CD14-positive monocyte (primary cell): ENCODE measurements around the gene ALDOC. TPM values are rescaled to one million over a fixed set of nuclear protein-coding genes. Genes with fewer than 3 reads are reported as not detected.

Source experiments
- DNase-seq, 3 donors: peaks; one replicate each; pipeline ENCODE4 v3.0.0-alpha.2; 2011 to 2022
- H2AFZ ChIP-seq: 2 replicates; pipeline ENCODE4 v1.6.0; 2012; ENCODE audit warnings: mild to moderate bottlenecking, low read depth, low read length, inconsistent platforms; ENCODE audit not compliant: insufficient read depth, poor library complexity, severe bottlenecking
- H3K27ac ChIP-seq, 2 donors: 1 replicate in 1 of 2; 2 replicates in 1 of 2; pipeline ENCODE4 v1.5.1; 2012 to 2013; ENCODE audit warnings: low read length in 2 of 2, control low read depth in 1 of 2, inconsistent platforms in 1 of 2, low read depth in 1 of 2, mild to moderate bottlenecking in 1 of 2
- H3K27me3 ChIP-seq, 2 donors: one replicate each; pipeline versions ENCODE4 v1.6.0 to v1.6.1; 2011 to 2013; ENCODE audit warnings: low read length in 2 of 2; ENCODE audit not compliant: control insufficient read depth in 2 of 2, insufficient read depth in 2 of 2
- H3K36me3 ChIP-seq, 2 donors: replicated peaks in 1 of 2; 1 replicate in 1 of 2; 2 replicates in 1 of 2; pipeline versions ENCODE4 v1.5.1 to v1.6.1; 2012 to 2013; ENCODE audit warnings: low read length in 2 of 2, control low read depth in 1 of 2, inconsistent platforms in 1 of 2, mild to moderate bottlenecking in 1 of 2; ENCODE audit not compliant: insufficient read depth in 2 of 2, control insufficient read depth in 1 of 2
- H3K4me1 ChIP-seq, 2 donors: 1 replicate in 1 of 2; 2 replicates in 1 of 2; pipeline versions ENCODE4 v1.5.1 to v1.6.1; 2012 to 2013; ENCODE audit warnings: low read length in 2 of 2, control low read depth in 1 of 2, inconsistent platforms in 1 of 2, mild to moderate bottlenecking in 1 of 2, moderate library complexity in 1 of 2; ENCODE audit not compliant: insufficient read depth in 2 of 2, control insufficient read depth in 1 of 2
- H3K4me2 ChIP-seq: replicated peaks from 2 replicates; pipeline ENCODE3; 2012; ENCODE audit warnings: low read length, moderate library complexity, mild to moderate bottlenecking; ENCODE audit not compliant: poor library complexity, severe bottlenecking; ENCODE audit errors: extremely low read depth
- H3K4me3 ChIP-seq, 3 experiments: fragments of 200-600 bp in 1 of 3; sonication (generic) in 1 of 3; replicated peaks in 1 of 3; 1 replicate in 2 of 3; 2 replicates in 1 of 3; pipeline ENCODE4 v1.5.1; 2011 to 2013; ENCODE audit warnings: low read length in 3 of 3, mild to moderate bottlenecking in 3 of 3, control low read depth in 2 of 3, low read depth in 2 of 3, inconsistent platforms in 1 of 3, moderate library complexity in 1 of 3
- H3K79me2 ChIP-seq: 2 replicates; pipeline ENCODE4 v1.6.0; 2012; ENCODE audit warnings: mild to moderate bottlenecking, control low read depth, inconsistent platforms, low read length, moderate library complexity; ENCODE audit not compliant: insufficient read depth
- H3K9ac ChIP-seq: 2 replicates; pipeline ENCODE4 v1.6.0; 2017; ENCODE audit warnings: low read length, mild to moderate bottlenecking; ENCODE audit not compliant: insufficient read depth, poor library complexity, severe bottlenecking
- H3K9me3 ChIP-seq, 2 donors: replicated peaks in 1 of 2; 1 replicate in 1 of 2; 2 replicates in 1 of 2; pipeline versions ENCODE4 v1.5.1 to v1.6.1; 2012 to 2013; ENCODE audit warnings: low read length in 2 of 2, control low read depth in 1 of 2; ENCODE audit not compliant: control insufficient read depth in 1 of 2, insufficient read depth in 1 of 2
- H4K20me1 ChIP-seq: 2 replicates; pipeline ENCODE4 v1.6.0; 2012; ENCODE audit warnings: mild to moderate bottlenecking, low read length, control low read depth, moderate library complexity; ENCODE audit not compliant: insufficient read depth
- H3K27ac Mint-ChIP-seq, 7 donors: one replicate each; pipeline ENCODE4 v1.8.0; 2020; ENCODE audit warnings: mild to moderate bottlenecking in 7 of 7, mixed read lengths in 7 of 7, moderate library complexity in 6 of 7, inconsistent platforms in 2 of 7
- H3K27me3 Mint-ChIP-seq, 3 donors: one replicate each; pipeline ENCODE4 v1.8.0; 2021 to 2022; ENCODE audit warnings: low read depth in 3 of 3, mild to moderate bottlenecking in 3 of 3, mixed read lengths in 3 of 3, moderate library complexity in 3 of 3, inconsistent platforms in 1 of 3
- H3K36me3 Mint-ChIP-seq, 2 donors: one replicate each; pipeline ENCODE4 v1.8.0; 2020; ENCODE audit warnings: mixed read lengths in 2 of 2, inconsistent platforms in 1 of 2, mild to moderate bottlenecking in 1 of 2
- H3K4me1 Mint-ChIP-seq: one replicate; pipeline ENCODE4 v1.8.0; 2020; ENCODE audit warnings: mild to moderate bottlenecking, mixed read lengths
- H3K4me3 Mint-ChIP-seq, 2 donors: one replicate each; pipeline ENCODE4 v1.8.0; 2020; ENCODE audit warnings: mild to moderate bottlenecking in 2 of 2, mixed read lengths in 2 of 2, moderate library complexity in 1 of 2
- H3K9me3 Mint-ChIP-seq, 7 donors: one replicate each; pipeline ENCODE4 v1.8.0; 2020 to 2022; ENCODE audit warnings: mixed read lengths in 7 of 7, mild to moderate bottlenecking in 6 of 7, moderate library complexity in 6 of 7, inconsistent platforms in 2 of 7
- CTCF ChIP-seq: fragments of 200-600 bp; IDR thresholded peaks from one replicate; pipeline ENCODE4 v1.8.0; 2022; ENCODE audit warnings: antibody characterized with exemption, mild to moderate bottlenecking
- WGBS: methylation state at CpG from one replicate; pipeline ENCODE4 v1.1.5; 2013; ENCODE audit warnings: missing lambda C conversion rate; ENCODE audit not compliant: insufficient coverage; 5-methylcytosine and 5-hydroxymethylcytosine counted together
- intact Hi-C, 2 donors: fragments of 100-400 bp; cut with micrococcal nuclease; formaldehyde crosslinking; loops; one replicate each; pipeline versions ENCODE4 v1.15.0 to v1.15.1; 2023
- polyA plus RNA-seq, 3 donors: library from polyadenylated mRNA; depleted of rRNA in 1 of 3; unstranded in 2 of 3; stranded (reverse) in 1 of 3; fragments of 300-500 nt in 2 of 3; fragments of >200 nt in 1 of 3; fragmentation: Illumina TruSeq in 2 of 3; gene quantifications; 1 replicate in 2 of 3; 2 replicates in 1 of 3; pipeline ENCODE4 v1.2.3, GENCODE V29; 2012 to 2021

The ALDOC gene
- polyA plus RNA-seq, 3 donors, result 7.1 to 10.6 (median 9.8) TPM

- H3K36me3 ChIP-seq, result peaks cover 65 to 92% of the 10 kb centered on the region in 2 donors
- H3K27ac ChIP-seq, result no peak overlapping the region
- no peaks in the 10 kb centered on the region for H4K20me1 ChIP-seq
- intact Hi-C loops, result no loop called here
- H3K27ac Mint-ChIP-seq, result no peak overlapping the region
- H3K27me3 ChIP-seq, result no peaks in the 10 kb centered on the region
- H3K36me3 Mint-ChIP-seq, result peaks cover 33 to 44% of the 10 kb centered on the region in 2 donors
- no peak overlapping the region for H3K4me2 ChIP-seq
- H3K79me2 ChIP-seq, result peaks cover 13% of the 10 kb centered on the region
- H3K9me3 Mint-ChIP-seq, result no peaks in the 10 kb centered on the region
- H2AFZ ChIP-seq, result no peak overlapping the region
- H3K27me3 Mint-ChIP-seq, result peaks cover 0 to 5% (median 0%) of the 10 kb centered on the region in 3 donors
- WGBS, result 92% methylated on average over 3 of the region's 3 CpGs
- no peaks in the 10 kb centered on the region for H3K4me1 ChIP-seq
- no peaks in the 10 kb centered on the region for H3K4me1 Mint-ChIP-seq
- DNase-seq, result no peak
- no peak overlapping the region for H3K9ac ChIP-seq
- H3K4me3 ChIP-seq, result no peak overlapping the region
- TF ChIP-seq CTCF, result no peak
- H3K4me3 Mint-ChIP-seq, result no peak overlapping the region
- H3K9me3 ChIP-seq, result no peaks in the 10 kb centered on the region
These were observed 7.7 kb upstream of the ALDOC start for GRCh38 chr17:28584434-28584833.

DNA sequence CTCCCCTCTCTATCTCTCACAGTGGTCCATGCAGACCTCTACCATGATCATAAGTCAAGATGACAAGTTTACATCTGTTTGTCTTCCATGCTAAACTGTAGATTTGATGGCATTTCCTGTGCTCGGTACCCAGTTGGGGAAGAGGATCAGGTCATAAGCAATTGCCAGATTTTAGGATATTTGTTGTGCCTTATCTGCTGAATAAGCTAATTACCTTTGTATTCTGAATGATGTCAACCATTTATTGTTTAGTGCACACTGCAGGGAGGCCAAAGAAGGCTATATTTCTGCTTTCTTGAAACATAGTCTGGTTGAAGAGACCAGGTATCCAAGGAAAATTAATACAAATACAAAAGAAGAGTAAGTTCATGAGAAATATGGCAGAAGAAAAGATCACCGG lies 5.8 kb upstream of the ALDOC start:
- no peak overlapping the region for H3K4me2 ChIP-seq
- Mint-ChIP-seq H3K36me3 (peaks cover 35 to 43% of the 10 kb centered on the region in 2 donors), H3K4me1 (no peaks in the 10 kb centered on the region), H3K4me3 (no peak overlapping the region), H3K27ac (no peak overlapping the region), H3K27me3 (peaks cover 0 to 5% (median 0%) of the 10 kb centered on the region in 3 donors), H3K9me3 (no peaks in the 10 kb centered on the region)
- H3K4me3 ChIP-seq, result no peak overlapping the region
- no peaks in the 10 kb centered on the region for H3K4me1 ChIP-seq
- no peaks in the 10 kb centered on the region for H3K27me3 ChIP-seq
- H3K9me3 ChIP-seq, result no peaks in the 10 kb centered on the region
- H3K27ac ChIP-seq, result no peak overlapping the region
- no peak overlapping the region for H3K9ac ChIP-seq
- no peaks in the 10 kb centered on the region for H3K79me2 ChIP-seq
- H3K36me3 ChIP-seq, result peaks cover 62 to 93% of the 10 kb centered on the region in 2 donors
- intact Hi-C loops, result no loop called here
- no peak overlapping the region for H2AFZ ChIP-seq
- TF ChIP-seq CTCF, result no peak
- 100% methylated on average over 1 of the region's 2 CpGs for WGBS
- no peaks in the 10 kb centered on the region for H4K20me1 ChIP-seq
- no peak for DNase-seq
